ENCODE data around the gene SETD1B. TPM values are rescaled to one million over a fixed set of nuclear protein-coding genes. Genes with fewer than 3 reads are reported as not detected.

The SETD1B gene
- total RNA-seq, 4 donors from 2014 or later, result 9.4 to 27.1 (median 19.9) TPM

- Histone ChIP-seq H3K4me3 (peak overlapping the region in 2 of 4 donors; percentile 17 to 31), H3K9me3 (no peaks in the 10 kb centered on the region), H3K27ac (replicated peaks in 1 of 4) (peak overlapping the region; percentile 70 to 75 (median 71)), H3K27me3 (no peaks in the 10 kb centered on the region), H3K36me3 (no peaks in the 10 kb centered on the region), H3K4me1 (peaks cover 41 to 64% (median 46%) of the 10 kb centered on the region in 4 donors)
- no peak for DNase-seq (ENCODE audit: extremely low spot score)
- 39% methylated on average over 12 of the region's 14 CpGs for WGBS
- TF ChIP-seq POLR2A (IDR thresholded peaks at IDR 0.05; ENCODE audit: low read depth) (no peak), POLR2AphosphoS5 (IDR thresholded peaks at IDR 0.05) (peak; percentile 29 to 42), EP300 (IDR thresholded peaks at IDR 0.05) (no peak)
- TF ChIP-seq, protein P1, sequence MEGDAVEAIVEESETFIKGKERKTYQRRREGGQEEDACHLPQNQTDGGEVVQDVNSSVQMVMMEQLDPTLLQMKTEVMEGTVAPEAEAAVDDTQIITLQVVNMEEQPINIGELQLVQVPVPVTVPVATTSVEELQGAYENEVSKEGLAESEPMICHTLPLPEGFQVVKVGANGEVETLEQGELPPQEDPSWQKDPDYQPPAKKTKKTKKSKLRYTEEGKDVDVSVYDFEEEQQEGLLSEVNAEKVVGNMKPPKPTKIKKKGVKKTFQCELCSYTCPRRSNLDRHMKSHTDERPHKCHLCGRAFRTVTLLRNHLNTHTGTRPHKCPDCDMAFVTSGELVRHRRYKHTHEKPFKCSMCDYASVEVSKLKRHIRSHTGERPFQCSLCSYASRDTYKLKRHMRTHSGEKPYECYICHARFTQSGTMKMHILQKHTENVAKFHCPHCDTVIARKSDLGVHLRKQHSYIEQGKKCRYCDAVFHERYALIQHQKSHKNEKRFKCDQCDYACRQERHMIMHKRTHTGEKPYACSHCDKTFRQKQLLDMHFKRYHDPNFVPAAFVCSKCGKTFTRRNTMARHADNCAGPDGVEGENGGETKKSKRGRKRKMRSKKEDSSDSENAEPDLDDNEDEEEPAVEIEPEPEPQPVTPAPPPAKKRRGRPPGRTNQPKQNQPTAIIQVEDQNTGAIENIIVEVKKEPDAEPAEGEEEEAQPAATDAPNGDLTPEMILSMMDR (IDR thresholded peaks at IDR 0.05), result peak; percentile 84 to 91 (median 89)
- intact Hi-C loops (cut with DNase I), result loop anchor here (1.0 kb wide), 1 partner anchor 76 kb away; no protein-coding TSS in a partner anchor
Observed at GRCh38 chr12:121773011-121773777, 30.6 kb upstream of the SETD1B start.

- no peaks in the 10 kb centered on the region for H3K27me3 ChIP-seq
- intact Hi-C loops (cut with DNase I), result no loop called here
- H3K4me3 ChIP-seq, result no peak overlapping the region
- H3K36me3 ChIP-seq, result peaks cover 0 to 14% (median 12%) of the 10 kb centered on the region in 4 donors
- H3K27ac ChIP-seq (replicated peaks in 1 of 4), result peak overlapping the region; percentile 11 to 75 (median 57)
- TF ChIP-seq POLR2AphosphoS5 (IDR thresholded peaks at IDR 0.05), result no peak
- TF ChIP-seq, protein P1 (IDR thresholded peaks at IDR 0.05), result no peak
- no peak for DNase-seq (ENCODE audit: extremely low spot score)
- no peaks in the 10 kb centered on the region for H3K9me3 ChIP-seq
- 83% methylated on average over 6 of the region's 14 CpGs for WGBS
- H3K4me1 ChIP-seq, result peaks cover 32 to 51% (median 38%) of the 10 kb centered on the region in 4 donors
Observed at GRCh38 chr12:121774968-121775474, 28.8 kb upstream of the SETD1B start.

DNA sequence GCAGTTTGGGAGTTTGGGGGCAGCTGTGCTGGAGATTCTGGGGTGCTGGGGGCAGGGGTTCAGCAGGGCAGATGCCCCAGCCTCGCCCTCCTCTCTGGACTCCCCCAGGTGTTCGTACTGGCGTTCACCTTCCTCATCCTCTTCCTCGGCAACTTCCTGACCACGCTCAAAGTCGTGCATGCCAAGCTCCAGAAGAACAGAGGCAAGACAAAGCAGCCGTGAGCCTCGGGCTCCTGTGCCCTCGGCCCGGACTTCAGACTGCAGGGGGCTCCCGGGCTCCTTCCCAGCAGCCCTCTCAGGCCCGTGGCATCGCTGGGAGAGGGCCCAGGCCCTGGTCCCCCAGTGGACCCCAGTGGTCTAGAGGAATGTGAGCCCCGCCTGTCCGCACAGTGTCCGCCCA is 28.3 kb upstream of the SETD1B start:
- WGBS, result 77% methylated on average over 16 of the region's 16 CpGs
- no peak for TF ChIP-seq EP300 (IDR thresholded peaks at IDR 0.05)
- no peak for TF ChIP-seq POLR2A (IDR thresholded peaks at IDR 0.05; ENCODE audit: low read depth)
- TF ChIP-seq, protein P1 (IDR thresholded peaks at IDR 0.05), result no peak
- no peak for TF ChIP-seq POLR2AphosphoS5 (IDR thresholded peaks at IDR 0.05)
- H3K4me3 ChIP-seq, result no peak overlapping the region
- H3K9me3 ChIP-seq, result no peaks in the 10 kb centered on the region
- intact Hi-C loops (cut with DNase I), result no loop called here
- H3K36me3 ChIP-seq, result peaks cover 0 to 17% (median 16%) of the 10 kb centered on the region in 4 donors
- no peaks in the 10 kb centered on the region for H3K27me3 ChIP-seq
- H3K27ac ChIP-seq (replicated peaks in 1 of 4), result peak overlapping the region in 3 of 4 donors; percentile 3 to 52 (median 43)
- DNase-seq (ENCODE audit: extremely low spot score), result no peak
- H3K4me1 ChIP-seq, result peaks cover 32 to 48% (median 36%) of the 10 kb centered on the region in 4 donors

GRCh38 chr12:121776190-121777098 is 27.4 kb upstream of the SETD1B start:
- Histone ChIP-seq H3K27me3 (no peaks in the 10 kb centered on the region), H3K4me1 (peaks cover 28 to 50% (median 44%) of the 10 kb centered on the region in 4 donors), H3K36me3 (peaks cover 0 to 22% (median 19%) of the 10 kb centered on the region in 4 donors), H3K9me3 (no peaks in the 10 kb centered on the region), H3K27ac (replicated peaks in 1 of 4) (peak overlapping the region in 2 of 4 donors; percentile 43 to 52), H3K4me3 (no peak overlapping the region)
- TF ChIP-seq, protein P1 (IDR thresholded peaks at IDR 0.05), result peak; percentile 75 to 97 (median 83)
- no peak for TF ChIP-seq POLR2A (IDR thresholded peaks at IDR 0.05; ENCODE audit: low read depth)
- intact Hi-C loops (cut with DNase I), result no loop called here
- 33% methylated on average over 20 of the region's 24 CpGs for WGBS
- no peak for DNase-seq (ENCODE audit: extremely low spot score)
